SH-SY5Y (cell line): ENCODE results near the gene CREBBP.

ENCODE experiments used
- GATA2 ChIP-seq: IDR thresholded peaks from 2 replicates; pipeline ENCODE4 v1.6.1; 2011; ENCODE audit warnings: mild to moderate bottlenecking, low read depth, low read length
- GATA3 ChIP-seq: IDR thresholded peaks from 2 replicates; pipeline ENCODE4 v1.6.1; 2011; ENCODE audit warnings: low read depth, mild to moderate bottlenecking, low read length, moderate library complexity

CREBBP gene

GRCh38 chr16:3764409-3764808, 116.1 kb downstream of the CREBBP start:
- TF ChIP-seq GATA2 (no peak), GATA3 (no peak)

- TF ChIP-seq GATA3, result no peak
- TF ChIP-seq GATA2, result no peak
These were observed 118.3 kb downstream of the CREBBP start for GRCh38 chr16:3762107-3762750.

- TF ChIP-seq GATA2, result no peak
- no peak for TF ChIP-seq GATA3
These were observed 119.0 kb downstream of the CREBBP start for GRCh38 chr16:3761375-3762106.

- TF ChIP-seq GATA2 (no peak), GATA3 (no peak)
These were observed 120.0 kb downstream of the CREBBP start for GRCh38 chr16:3760518-3760917.

GRCh38 chr16:3759736-3760135, 120.8 kb downstream of the CREBBP start:
- TF ChIP-seq GATA3 (no peak), GATA2 (no peak)

GRCh38 chr16:3756113-3756512, 124.4 kb downstream of the CREBBP start:
- TF ChIP-seq GATA3, result no peak
- TF ChIP-seq GATA2, result no peak

- no peak for TF ChIP-seq GATA2
- TF ChIP-seq GATA3, result no peak
These were observed 125.3 kb downstream of the CREBBP start for GRCh38 chr16:3755249-3755648.

GRCh38 chr16:3754772-3755171, 125.7 kb downstream of the CREBBP start:
- TF ChIP-seq GATA3, result no peak
- no peak for TF ChIP-seq GATA2

- TF ChIP-seq GATA2 (no peak), GATA3 (no peak)
These were observed 126.3 kb downstream of the CREBBP start for GRCh38 chr16:3754081-3754703.

GRCh38 chr16:3752984-3753383, 127.5 kb downstream of the CREBBP start:
- no peak for TF ChIP-seq GATA2
- TF ChIP-seq GATA3, result no peak

- no peak for TF ChIP-seq GATA2
- no peak for TF ChIP-seq GATA3
These were observed 128.6 kb downstream of the CREBBP start for GRCh38 chr16:3751878-3752277.

GRCh38 chr16:3748307-3748706, 132.2 kb downstream of the CREBBP start:
- TF ChIP-seq GATA2 (no peak), GATA3 (no peak)

GRCh38 chr16:3745751-3746355, 134.7 kb downstream of the CREBBP start:
- TF ChIP-seq GATA2, result no peak
- no peak for TF ChIP-seq GATA3

- no peak for TF ChIP-seq GATA3
- no peak for TF ChIP-seq GATA2
These were observed 136.5 kb downstream of the CREBBP start for GRCh38 chr16:3744018-3744417.

- TF ChIP-seq GATA2, result no peak
- no peak for TF ChIP-seq GATA3
These were observed 139.6 kb downstream of the CREBBP start for GRCh38 chr16:3740934-3741333.
